ENCODE results near the gene DYNLRB1.
"Not testable (repeated sequence)": the region's sequence is repeated elsewhere in the genome, so short reads cannot be mapped to it uniquely, and the experiment has no call there.

The DYNLRB1 gene

DNA sequence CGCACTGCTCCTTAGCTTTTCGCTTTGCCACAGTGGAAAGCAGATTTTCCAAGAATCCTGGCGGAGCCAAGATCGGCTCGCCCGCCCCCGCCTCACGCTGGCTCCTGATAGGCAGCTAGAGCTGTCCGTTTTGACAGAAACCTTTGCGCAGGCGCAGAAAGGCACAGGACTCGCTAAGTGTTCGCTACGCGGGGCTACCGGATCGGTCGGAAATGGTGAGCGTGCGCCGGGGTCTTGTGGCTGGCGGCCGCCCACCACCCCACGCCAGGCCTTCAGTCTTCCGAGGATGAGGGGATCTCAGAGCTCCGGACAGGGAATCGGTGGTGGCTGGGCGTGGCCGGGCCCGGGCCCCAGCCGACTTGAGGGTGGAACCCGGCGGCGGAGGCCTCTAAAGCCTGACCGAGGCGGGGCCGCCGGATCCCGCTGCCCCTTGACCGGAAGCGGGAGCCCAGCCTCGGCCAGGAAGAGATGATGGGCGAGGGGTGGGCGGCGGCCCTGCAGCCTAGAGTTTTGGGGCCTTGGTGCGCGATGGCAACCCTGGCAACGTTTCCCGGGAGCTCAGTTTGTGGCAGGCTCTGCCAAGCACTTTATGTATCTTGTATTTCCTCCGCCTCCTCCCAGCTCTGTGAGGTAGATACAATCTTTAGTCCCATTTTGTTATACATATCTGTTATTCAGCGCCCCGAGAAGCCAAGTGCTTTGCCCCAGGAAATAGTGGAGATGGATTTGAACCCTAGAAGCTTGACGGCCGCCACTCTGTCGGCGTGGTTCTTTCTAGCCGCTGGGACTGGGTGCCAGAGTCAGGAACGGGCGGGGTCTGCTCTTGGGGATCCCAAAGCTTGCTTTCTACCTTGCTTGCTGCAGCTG, at the start of gene DYNLRB1:
Gene DYNLRB1, plus strand, starts transcription at position 176 of the 867 bp plus-strand sequence. Its CDS starts 37 bp downstream, at position 213.
- peaks cover 15% of the 10 kb centered on the region for H3K4me1 ChIP-seq (ENCODE audit: insufficient read depth, low read length)
- H3K27me3 ChIP-seq (ENCODE audit: insufficient read depth, low read length) = no peaks in the 10 kb centered on the region
- no peaks in the 10 kb centered on the region for H3K9me3 ChIP-seq (ENCODE audit: low read length)
- peak within 1 kb of the TSS; percentile 99 for H3K4me3 ChIP-seq (ENCODE audit: low read length)
- peaks cover 15% of the 10 kb centered on the region for H3K36me3 ChIP-seq (ENCODE audit: insufficient read depth, low read length)
- peak within 1 kb of the TSS; percentile 91 for H2AFZ ChIP-seq (ENCODE audit: low read depth, low read length)

GRCh38 chr20:34468951-34469350, 47.3 kb upstream of the DYNLRB1 start:
- Histone ChIP-seq H2AFZ (ENCODE audit: low read depth, low read length) (no peak overlapping the region), H3K4me3 (ENCODE audit: low read length) (no peak overlapping the region), H3K9me3 (ENCODE audit: low read length) (no peaks in the 10 kb centered on the region), H3K27me3 (ENCODE audit: insufficient read depth, low read length) (no peaks in the 10 kb centered on the region), H3K36me3 (ENCODE audit: insufficient read depth, low read length) (peaks cover 36% of the 10 kb centered on the region), H3K4me1 (ENCODE audit: insufficient read depth, low read length) (no peaks in the 10 kb centered on the region)

- H3K4me3 ChIP-seq (ENCODE audit: low read length) = no peak overlapping the region
- H3K4me1 ChIP-seq (ENCODE audit: insufficient read depth, low read length) = no peaks in the 10 kb centered on the region
- H3K9me3 ChIP-seq (ENCODE audit: low read length) = no peaks in the 10 kb centered on the region
- peaks cover 38% of the 10 kb centered on the region for H3K36me3 ChIP-seq (ENCODE audit: insufficient read depth, low read length)
- H3K27me3 ChIP-seq (ENCODE audit: insufficient read depth, low read length) = no peaks in the 10 kb centered on the region
- no peak overlapping the region for H2AFZ ChIP-seq (ENCODE audit: low read depth, low read length)
Observed at GRCh38 chr20:34472246-34472925, 43.8 kb upstream of the DYNLRB1 start.

GRCh38 chr20:34473262-34473883, 42.8 kb upstream of the DYNLRB1 start:
- H2AFZ ChIP-seq (ENCODE audit: low read depth, low read length) = no peak overlapping the region
- no peaks in the 10 kb centered on the region for H3K27me3 ChIP-seq (ENCODE audit: insufficient read depth, low read length)
- H3K4me1 ChIP-seq (ENCODE audit: insufficient read depth, low read length) = no peaks in the 10 kb centered on the region
- H3K4me3 ChIP-seq (ENCODE audit: low read length) = no peak overlapping the region
- peaks cover 46% of the 10 kb centered on the region for H3K36me3 ChIP-seq (ENCODE audit: insufficient read depth, low read length)
- no peaks in the 10 kb centered on the region for H3K9me3 ChIP-seq (ENCODE audit: low read length)

DNA sequence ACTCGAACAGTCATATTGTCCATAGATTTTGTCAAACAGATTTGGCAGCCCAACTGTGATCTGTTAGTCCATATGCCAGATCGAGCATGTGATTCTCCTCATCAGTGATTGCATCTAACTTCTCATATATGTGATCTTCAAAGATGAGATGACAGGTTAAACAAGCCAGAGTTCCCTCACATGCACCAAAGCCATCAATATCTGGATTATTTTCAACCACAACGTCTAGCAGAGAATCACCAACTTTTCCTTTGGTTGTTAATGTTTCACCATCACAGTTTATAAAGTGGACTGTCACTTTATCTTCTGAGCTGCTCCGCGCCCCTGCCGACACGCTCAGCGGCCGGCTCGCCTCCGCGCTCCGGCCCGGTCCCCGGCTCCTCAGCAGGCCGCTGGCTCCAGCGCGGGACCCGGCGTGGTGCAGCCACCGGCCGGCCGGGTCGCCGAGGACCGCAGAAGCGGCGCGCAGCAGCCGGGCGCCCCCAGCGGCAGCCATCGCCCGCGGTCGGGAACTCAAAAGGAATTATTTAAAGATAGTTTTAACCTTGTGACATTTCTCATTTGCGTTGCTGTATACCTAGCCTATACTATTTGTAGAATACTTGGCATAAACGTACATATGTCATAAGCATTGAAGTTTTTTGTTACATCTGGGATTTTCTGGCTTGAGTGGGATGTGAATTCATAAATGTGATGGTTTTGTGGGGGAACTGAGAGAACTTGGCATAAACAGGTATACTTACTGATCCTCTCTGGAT, 40.1 kb upstream of the DYNLRB1 start:
- H3K36me3 ChIP-seq (ENCODE audit: insufficient read depth, low read length) = peaks cover 60% of the 10 kb centered on the region
- H2AFZ ChIP-seq (ENCODE audit: low read depth, low read length) = no peak overlapping the region
- no peaks in the 10 kb centered on the region for H3K9me3 ChIP-seq (ENCODE audit: low read length)
- no peaks in the 10 kb centered on the region for H3K4me1 ChIP-seq (ENCODE audit: insufficient read depth, low read length)
- no peak overlapping the region for H3K4me3 ChIP-seq (ENCODE audit: low read length)
- H3K27me3 ChIP-seq (ENCODE audit: insufficient read depth, low read length) = no peaks in the 10 kb centered on the region

GRCh38 chr20:34479627-34480026, 36.6 kb upstream of the DYNLRB1 start:
- H3K9me3 ChIP-seq (ENCODE audit: low read length) = peaks cover 9% of the 10 kb centered on the region
- H3K4me3 ChIP-seq (ENCODE audit: low read length) = no peak overlapping the region
- H3K27me3 ChIP-seq (ENCODE audit: insufficient read depth, low read length) = no peaks in the 10 kb centered on the region
- H3K4me1 ChIP-seq (ENCODE audit: insufficient read depth, low read length) = no peaks in the 10 kb centered on the region
- H2AFZ ChIP-seq (ENCODE audit: low read depth, low read length) = no peak overlapping the region
- peaks cover 70% of the 10 kb centered on the region for H3K36me3 ChIP-seq (ENCODE audit: insufficient read depth, low read length)

- peaks cover 70% of the 10 kb centered on the region for H3K36me3 ChIP-seq (ENCODE audit: insufficient read depth, low read length)
- H2AFZ ChIP-seq (ENCODE audit: low read depth, low read length); H3K4me1 ChIP-seq (ENCODE audit: insufficient read depth, low read length); H3K4me3 ChIP-seq (ENCODE audit: low read length); H3K9me3 ChIP-seq (ENCODE audit: low read length); H3K27me3 ChIP-seq (ENCODE audit: insufficient read depth, low read length): not testable (repeated sequence)
Observed at GRCh38 chr20:34482154-34482553, 34.1 kb upstream of the DYNLRB1 start.

DNA sequence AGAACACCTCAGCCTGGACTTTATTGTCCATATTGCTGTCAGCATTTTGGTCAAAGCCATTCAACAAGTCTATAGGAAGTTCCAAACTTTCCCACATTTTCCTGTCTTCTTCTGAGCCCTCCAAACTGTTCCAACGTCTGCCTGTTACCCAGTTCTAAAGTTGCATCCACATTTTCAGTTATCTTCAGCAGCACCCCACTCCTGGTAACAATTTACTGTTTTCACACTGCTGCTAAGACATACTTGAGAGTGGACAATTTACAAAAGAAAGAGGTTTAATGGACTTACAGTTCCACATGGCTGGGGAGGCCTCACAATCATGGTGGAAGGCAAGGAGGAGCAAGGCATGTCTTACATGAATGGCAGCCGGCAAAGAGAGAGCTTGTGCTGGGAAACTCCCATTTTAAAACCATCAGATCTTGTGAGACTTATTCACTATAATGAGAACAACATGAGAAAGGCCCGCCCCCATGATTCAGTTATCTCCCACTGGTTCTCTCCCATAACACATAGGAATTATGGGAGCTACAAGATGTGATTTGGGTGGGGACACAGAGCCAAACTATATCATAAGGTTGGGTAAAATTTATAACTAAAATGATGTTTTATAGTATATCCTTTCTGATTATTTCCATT, 32.5 kb upstream of the DYNLRB1 start:
- not testable (repeated sequence) for H3K9me3 ChIP-seq (ENCODE audit: low read length); H3K4me1 ChIP-seq (ENCODE audit: insufficient read depth, low read length); H3K27me3 ChIP-seq (ENCODE audit: insufficient read depth, low read length); H2AFZ ChIP-seq (ENCODE audit: low read depth, low read length); H3K4me3 ChIP-seq (ENCODE audit: low read length)
- H3K36me3 ChIP-seq (ENCODE audit: insufficient read depth, low read length) = peaks cover 72% of the 10 kb centered on the region

DNA sequence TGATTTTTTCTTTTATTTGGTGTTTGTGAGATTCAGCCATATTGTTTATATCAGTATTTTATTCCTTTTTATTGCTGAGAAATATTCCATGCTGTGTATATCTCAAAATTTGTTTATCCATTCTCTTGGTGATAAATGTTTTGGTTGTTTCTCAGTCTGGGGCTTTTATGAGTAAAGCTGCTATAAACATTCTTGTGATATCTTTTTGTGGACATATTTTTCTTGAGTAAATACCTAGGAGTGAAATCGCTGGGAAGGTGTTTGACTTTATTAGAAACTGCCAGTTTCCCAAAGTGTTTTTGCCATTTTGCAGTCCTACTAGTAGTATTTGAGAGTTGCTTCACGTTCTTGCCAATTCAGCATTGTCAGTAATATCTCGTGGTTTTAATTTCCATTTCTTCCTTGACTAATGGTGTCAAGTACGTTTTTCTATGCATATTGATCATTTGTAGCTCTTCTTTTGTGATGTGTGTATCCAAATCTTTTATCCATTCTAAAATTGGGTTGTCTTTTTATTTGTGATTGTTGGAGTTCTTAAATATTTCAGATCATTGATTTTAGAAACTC, 31.1 kb upstream of the DYNLRB1 start:
- Histone ChIP-seq H3K9me3 (ENCODE audit: low read length) (peaks cover 9% of the 10 kb centered on the region), H3K27me3 (ENCODE audit: insufficient read depth, low read length) (no peaks in the 10 kb centered on the region), H2AFZ (ENCODE audit: low read depth, low read length) (no peak overlapping the region), H3K4me1 (ENCODE audit: insufficient read depth, low read length) (no peaks in the 10 kb centered on the region), H3K36me3 (ENCODE audit: insufficient read depth, low read length) (peaks cover 72% of the 10 kb centered on the region), H3K4me3 (ENCODE audit: low read length) (no peak overlapping the region)

DNA sequence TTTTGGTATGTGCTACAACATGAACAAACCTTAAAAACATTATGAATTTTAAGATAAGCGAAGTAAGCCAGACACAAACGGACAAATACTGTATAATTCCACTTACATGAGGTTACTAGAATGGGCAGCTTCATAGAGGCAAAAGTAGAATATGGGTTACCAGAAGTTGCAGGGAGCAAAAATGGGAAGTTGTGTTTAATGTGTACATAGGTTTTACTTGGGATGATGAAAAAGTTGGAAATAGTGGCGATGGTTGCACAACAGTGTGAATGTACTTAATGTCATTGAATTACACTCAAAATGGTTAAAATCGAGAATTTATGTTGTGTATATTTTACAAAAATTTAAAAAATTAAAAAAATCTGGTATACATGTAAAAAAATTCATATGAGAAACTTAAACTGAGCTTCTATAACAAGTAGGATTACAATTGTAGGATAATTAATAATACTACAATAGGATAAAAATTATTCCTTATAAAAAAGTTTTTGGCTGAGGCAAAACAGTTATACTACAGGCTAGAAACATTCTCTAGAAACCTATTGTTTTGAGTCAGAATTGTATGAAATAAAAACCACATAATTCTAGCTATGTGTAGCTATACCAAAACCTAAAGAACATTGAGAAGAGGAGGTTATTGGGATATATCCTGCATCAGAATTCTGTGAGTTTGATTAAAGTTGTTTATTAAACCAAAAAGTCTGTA, 24.8 kb upstream of the DYNLRB1 start:
- Histone ChIP-seq H2AFZ (ENCODE audit: low read depth, low read length) (no peak overlapping the region), H3K27me3 (ENCODE audit: insufficient read depth, low read length) (no peaks in the 10 kb centered on the region), H3K9me3 (ENCODE audit: low read length) (no peaks in the 10 kb centered on the region), H3K4me1 (ENCODE audit: insufficient read depth, low read length) (no peaks in the 10 kb centered on the region), H3K4me3 (ENCODE audit: low read length) (no peak overlapping the region), H3K36me3 (ENCODE audit: insufficient read depth, low read length) (peaks cover 88% of the 10 kb centered on the region)

GRCh38 chr20:34491932-34492509, 24.2 kb upstream of the DYNLRB1 start:
- H3K4me3 ChIP-seq (ENCODE audit: low read length) = no peak overlapping the region
- no peaks in the 10 kb centered on the region for H3K4me1 ChIP-seq (ENCODE audit: insufficient read depth, low read length)
- no peak overlapping the region for H2AFZ ChIP-seq (ENCODE audit: low read depth, low read length)
- H3K36me3 ChIP-seq (ENCODE audit: insufficient read depth, low read length) = peaks cover 87% of the 10 kb centered on the region
- no peaks in the 10 kb centered on the region for H3K27me3 ChIP-seq (ENCODE audit: insufficient read depth, low read length)
- H3K9me3 ChIP-seq (ENCODE audit: low read length) = no peaks in the 10 kb centered on the region
